GM12873 (cell line): Measurements from ENCODE around the gene HNRNPA0.

ENCODE experiments used
- CTCF ChIP-seq: IDR thresholded peaks from 2 replicates; pipeline ENCODE4 v1.5.1; 2012; ENCODE audit warnings: low read depth, mild to moderate bottlenecking, moderate library complexity, low read length, control low read depth; ENCODE audit not compliant: insufficient read depth; ENCODE audit errors: missing control alignments

Gene HNRNPA0

DNA sequence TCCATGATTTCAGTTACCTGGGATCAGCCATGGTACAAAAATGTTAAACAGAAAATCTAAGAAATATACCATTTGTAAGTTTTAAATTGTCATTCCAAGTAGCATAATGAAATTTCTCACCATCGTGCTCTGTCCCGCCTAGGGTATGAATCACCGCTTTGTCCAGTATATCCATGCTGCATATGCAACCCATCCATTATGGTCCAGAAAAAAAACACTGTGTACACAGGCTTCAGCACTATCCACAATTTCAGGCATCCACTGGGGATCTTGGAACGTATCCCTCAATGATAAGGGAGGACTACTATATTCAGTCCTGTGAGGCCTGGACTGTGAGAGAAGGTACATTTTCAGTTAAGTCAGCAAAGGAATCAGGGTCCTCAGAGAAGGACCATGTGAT is 37.6 kb upstream of the HNRNPA0 start:
- no peak for TF ChIP-seq CTCF

GRCh38 chr5:137791387-137791786 is 37.2 kb upstream of the HNRNPA0 start:
- no peak for TF ChIP-seq CTCF

GRCh38 chr5:137782984-137783536 is 28.9 kb upstream of the HNRNPA0 start:
- no peak for TF ChIP-seq CTCF

- no peak for TF ChIP-seq CTCF
Observed at GRCh38 chr5:137782055-137782454, 27.9 kb upstream of the HNRNPA0 start.

- TF ChIP-seq CTCF: peak; percentile 54
Observed at GRCh38 chr5:137778772-137779564, 24.8 kb upstream of the HNRNPA0 start.

DNA sequence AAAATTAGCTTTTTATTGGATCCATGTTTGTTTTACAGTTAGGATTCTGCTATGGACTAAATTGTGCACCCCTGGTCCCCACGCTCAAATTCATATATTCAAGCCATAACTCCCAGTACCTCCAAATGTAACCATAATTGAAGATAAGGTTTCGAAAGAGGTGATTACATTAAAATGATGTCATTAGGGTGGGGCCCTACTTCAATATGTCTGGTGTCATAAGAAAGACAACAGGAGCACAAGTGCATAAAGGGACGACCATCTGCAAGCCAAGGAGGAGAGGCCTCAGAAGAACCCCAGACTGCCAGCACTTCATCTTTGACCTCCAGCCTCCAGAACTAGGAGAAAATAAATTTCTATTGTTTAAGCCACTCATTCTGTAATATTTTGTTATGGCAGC is 7.4 kb upstream of the HNRNPA0 start:
- no peak for TF ChIP-seq CTCF

DNA sequence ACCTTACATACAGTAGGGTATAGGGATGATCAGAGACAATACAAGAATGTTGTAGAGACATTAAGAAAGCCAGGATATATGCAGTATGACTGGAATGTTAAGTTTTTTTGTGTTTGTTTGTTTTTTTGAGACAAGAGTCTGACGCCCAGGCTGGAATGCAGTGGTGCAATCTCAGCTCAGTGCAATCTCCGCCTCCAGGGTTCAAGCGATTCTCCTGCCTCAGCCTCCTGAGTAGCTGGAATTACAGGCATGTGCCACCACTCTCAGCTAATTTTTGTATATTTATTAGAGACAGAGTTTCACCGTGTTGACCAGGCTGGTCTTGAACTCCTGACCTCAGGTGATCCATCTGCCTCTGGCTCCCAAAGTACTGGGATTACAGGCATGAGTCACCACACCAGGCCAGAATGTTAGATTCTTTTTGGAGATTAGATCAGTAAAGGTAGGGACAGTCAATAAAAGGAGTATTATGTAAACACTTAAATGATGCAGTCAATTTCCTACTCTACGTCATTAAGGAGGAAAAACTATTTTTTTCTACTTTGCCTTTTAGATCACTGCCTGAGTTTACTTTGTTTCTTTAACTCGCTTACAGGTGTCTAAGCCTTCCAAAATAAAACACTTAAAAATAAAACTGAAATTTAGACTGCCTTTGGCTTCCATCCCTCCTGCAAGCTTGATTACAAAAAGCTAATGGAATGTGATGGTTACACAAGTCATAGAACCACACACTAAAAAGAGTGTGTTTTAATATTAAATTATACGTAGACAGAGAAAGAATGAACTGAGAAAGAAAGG is 6.8 kb upstream of the HNRNPA0 start:
- no peak for TF ChIP-seq CTCF
